ENCODE data around the gene ERGIC1.

- TF ChIP-seq ZNF331 (CRISPR knock-in tag; IDR thresholded peaks at IDR 0.05; ENCODE audit: low read depth): no peak
- TF ChIP-seq, protein P1, sequence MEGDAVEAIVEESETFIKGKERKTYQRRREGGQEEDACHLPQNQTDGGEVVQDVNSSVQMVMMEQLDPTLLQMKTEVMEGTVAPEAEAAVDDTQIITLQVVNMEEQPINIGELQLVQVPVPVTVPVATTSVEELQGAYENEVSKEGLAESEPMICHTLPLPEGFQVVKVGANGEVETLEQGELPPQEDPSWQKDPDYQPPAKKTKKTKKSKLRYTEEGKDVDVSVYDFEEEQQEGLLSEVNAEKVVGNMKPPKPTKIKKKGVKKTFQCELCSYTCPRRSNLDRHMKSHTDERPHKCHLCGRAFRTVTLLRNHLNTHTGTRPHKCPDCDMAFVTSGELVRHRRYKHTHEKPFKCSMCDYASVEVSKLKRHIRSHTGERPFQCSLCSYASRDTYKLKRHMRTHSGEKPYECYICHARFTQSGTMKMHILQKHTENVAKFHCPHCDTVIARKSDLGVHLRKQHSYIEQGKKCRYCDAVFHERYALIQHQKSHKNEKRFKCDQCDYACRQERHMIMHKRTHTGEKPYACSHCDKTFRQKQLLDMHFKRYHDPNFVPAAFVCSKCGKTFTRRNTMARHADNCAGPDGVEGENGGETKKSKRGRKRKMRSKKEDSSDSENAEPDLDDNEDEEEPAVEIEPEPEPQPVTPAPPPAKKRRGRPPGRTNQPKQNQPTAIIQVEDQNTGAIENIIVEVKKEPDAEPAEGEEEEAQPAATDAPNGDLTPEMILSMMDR (conservative IDR thresholded peaks at IDR 0.05; ENCODE audit: low read depth in 2 of 2): no peak
- no peak for TF ChIP-seq CREB1 (CRISPR knock-in tag; IDR thresholded peaks at IDR 0.05; ENCODE audit: low read depth)
- TF ChIP-seq, protein P2, sequence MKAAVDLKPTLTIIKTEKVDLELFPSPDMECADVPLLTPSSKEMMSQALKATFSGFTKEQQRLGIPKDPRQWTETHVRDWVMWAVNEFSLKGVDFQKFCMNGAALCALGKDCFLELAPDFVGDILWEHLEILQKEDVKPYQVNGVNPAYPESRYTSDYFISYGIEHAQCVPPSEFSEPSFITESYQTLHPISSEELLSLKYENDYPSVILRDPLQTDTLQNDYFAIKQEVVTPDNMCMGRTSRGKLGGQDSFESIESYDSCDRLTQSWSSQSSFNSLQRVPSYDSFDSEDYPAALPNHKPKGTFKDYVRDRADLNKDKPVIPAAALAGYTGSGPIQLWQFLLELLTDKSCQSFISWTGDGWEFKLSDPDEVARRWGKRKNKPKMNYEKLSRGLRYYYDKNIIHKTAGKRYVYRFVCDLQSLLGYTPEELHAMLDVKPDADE (IDR thresholded peaks at IDR 0.05): no peak
- no peak for TF ChIP-seq POLR2AphosphoS5 (IDR thresholded peaks at IDR 0.05; ENCODE audit: low read depth)
- no peak for TF ChIP-seq EZH2 (IDR thresholded peaks at IDR 0.05; ENCODE audit: low read depth, unreplicated experiment)
- TF ChIP-seq, protein P3, sequence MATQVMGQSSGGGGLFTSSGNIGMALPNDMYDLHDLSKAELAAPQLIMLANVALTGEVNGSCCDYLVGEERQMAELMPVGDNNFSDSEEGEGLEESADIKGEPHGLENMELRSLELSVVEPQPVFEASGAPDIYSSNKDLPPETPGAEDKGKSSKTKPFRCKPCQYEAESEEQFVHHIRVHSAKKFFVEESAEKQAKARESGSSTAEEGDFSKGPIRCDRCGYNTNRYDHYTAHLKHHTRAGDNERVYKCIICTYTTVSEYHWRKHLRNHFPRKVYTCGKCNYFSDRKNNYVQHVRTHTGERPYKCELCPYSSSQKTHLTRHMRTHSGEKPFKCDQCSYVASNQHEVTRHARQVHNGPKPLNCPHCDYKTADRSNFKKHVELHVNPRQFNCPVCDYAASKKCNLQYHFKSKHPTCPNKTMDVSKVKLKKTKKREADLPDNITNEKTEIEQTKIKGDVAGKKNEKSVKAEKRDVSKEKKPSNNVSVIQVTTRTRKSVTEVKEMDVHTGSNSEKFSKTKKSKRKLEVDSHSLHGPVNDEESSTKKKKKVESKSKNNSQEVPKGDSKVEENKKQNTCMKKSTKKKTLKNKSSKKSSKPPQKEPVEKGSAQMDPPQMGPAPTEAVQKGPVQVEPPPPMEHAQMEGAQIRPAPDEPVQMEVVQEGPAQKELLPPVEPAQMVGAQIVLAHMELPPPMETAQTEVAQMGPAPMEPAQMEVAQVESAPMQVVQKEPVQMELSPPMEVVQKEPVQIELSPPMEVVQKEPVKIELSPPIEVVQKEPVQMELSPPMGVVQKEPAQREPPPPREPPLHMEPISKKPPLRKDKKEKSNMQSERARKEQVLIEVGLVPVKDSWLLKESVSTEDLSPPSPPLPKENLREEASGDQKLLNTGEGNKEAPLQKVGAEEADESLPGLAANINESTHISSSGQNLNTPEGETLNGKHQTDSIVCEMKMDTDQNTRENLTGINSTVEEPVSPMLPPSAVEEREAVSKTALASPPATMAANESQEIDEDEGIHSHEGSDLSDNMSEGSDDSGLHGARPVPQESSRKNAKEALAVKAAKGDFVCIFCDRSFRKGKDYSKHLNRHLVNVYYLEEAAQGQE (IDR thresholded peaks at IDR 0.05; ENCODE audit: unreplicated experiment): no peak
- no peak for TF ChIP-seq EZH2phosphoT487 (IDR thresholded peaks at IDR 0.05; ENCODE audit: unreplicated experiment)
- TF ChIP-seq ZNF114 (CRISPR knock-in tag; IDR thresholded peaks at IDR 0.05): no peak
- TF ChIP-seq NANOG (IDR thresholded peaks at IDR 0.05; ENCODE audit: borderline replicate concordance): no peak
Observed at GRCh38 chr5:172866378-172866777, 32.3 kb downstream of the ERGIC1 start.
